B cell (primary cell): ENCODE results near the gene TRANK1. TPM values are rescaled to one million over a fixed set of nuclear protein-coding genes. Genes with fewer than 3 reads are reported as not detected.
"Not testable (repeated sequence)": the region's sequence is repeated elsewhere in the genome, so short reads cannot be mapped to it uniquely, and the experiment has no call there.

Experiments used
- ATAC-seq: fragments of 200-7000 bp; cut with Tn5 transposase; one replicate; pipeline ENCODE4 v1.10.0; 2021; ENCODE audit warnings: low read depth, mild to moderate bottlenecking, moderate number of reproducible peaks, moderate library complexity
- CTCF ChIA-PET: fragments of 350-600 bp; sonication (Branson Sonifier 250); formaldehyde crosslinking; loops from one replicate; lab custom pipeline; 2021; ENCODE audit warnings: antibody characterized with exemption, inconsistent platforms; lab: Charles Lee
- POLR2A ChIA-PET: fragments of 350-600 bp; sonication (Branson Sonifier 250); formaldehyde crosslinking; loops from one replicate; lab custom pipeline; 2021; ENCODE audit warnings: antibody characterized with exemption; lab: Charles Lee
- DNase-seq: peaks from one replicate; pipeline ENCODE4 v3.0.0; 2013
- H2AFZ ChIP-seq: 2 replicates; pipeline ENCODE4 v1.6.1; 2012; ENCODE audit warnings: mild to moderate bottlenecking, low read depth, low read length; ENCODE audit not compliant: insufficient read depth, poor library complexity, severe bottlenecking
- H3K27ac ChIP-seq, 2 donors: 1 replicate in 1 of 2; 2 replicates in 1 of 2; pipeline ENCODE4 v1.5.1; 2012 to 2013; ENCODE audit warnings: low read length in 2 of 2, mild to moderate bottlenecking in 2 of 2, moderate library complexity in 1 of 2
- H3K27me3 ChIP-seq, 4 experiments: fragments of 200-600 bp in 1 of 4; sonication (generic) in 1 of 4; replicated peaks in 1 of 4; 1 replicate in 2 of 4; 2 replicates in 2 of 4; pipeline versions ENCODE4 v1.6.1 to v1.7.0; 2013 to 2016; ENCODE audit warnings: low read length in 3 of 4, mild to moderate bottlenecking in 2 of 4, mixed read lengths in 1 of 4, moderate library complexity in 1 of 4; ENCODE audit not compliant: insufficient read depth in 4 of 4, control insufficient read depth in 3 of 4; ENCODE audit errors: control extremely low read depth in 1 of 4
- H3K36me3 ChIP-seq, 2 experiments: replicated peaks in 1 of 2; 1 replicate in 1 of 2; 2 replicates in 1 of 2; pipeline versions ENCODE4 v1.6.1 to v1.7.1; 2013; ENCODE audit warnings: low read length in 1 of 2; ENCODE audit not compliant: insufficient read depth in 2 of 2, control insufficient read depth in 1 of 2; ENCODE audit errors: control extremely low read depth in 1 of 2, extremely low read depth in 1 of 2
- H3K4me1 ChIP-seq, 2 donors: fragments of 200-600 bp in 1 of 2; sonication (generic) in 1 of 2; 1 replicate in 1 of 2; 2 replicates in 1 of 2; pipeline versions ENCODE4 v1.5.1 to v1.6.1; 2013 to 2017; ENCODE audit warnings: low read length in 2 of 2; ENCODE audit not compliant: control insufficient read depth in 2 of 2, insufficient read depth in 2 of 2
- H3K4me2 ChIP-seq: replicated peaks from 2 replicates; pipeline ENCODE3; 2012; ENCODE audit warnings: mild to moderate bottlenecking, low read depth, low read length; ENCODE audit not compliant: poor library complexity, severe bottlenecking
- H3K4me3 ChIP-seq, 5 experiments: fragments of 200-600 bp in 1 of 5; sonication (generic) in 1 of 5; 1 replicate in 3 of 5; 2 replicates in 2 of 5; pipeline versions ENCODE4 v1.5.1 to v1.7.0; 2011 to 2016; ENCODE audit warnings: low read length in 4 of 5, mild to moderate bottlenecking in 4 of 5, low read depth in 2 of 5, control low read depth in 1 of 5, moderate library complexity in 1 of 5; ENCODE audit not compliant: insufficient read depth in 1 of 5; ENCODE audit errors: control extremely low read depth in 1 of 5, extremely low read depth in 1 of 5
- H3K79me2 ChIP-seq: fragments of 200-600 bp; sonication (generic); one replicate; pipeline ENCODE4 v1.6.0; 2016; ENCODE audit warnings: low read length; ENCODE audit not compliant: control insufficient read depth, insufficient read depth
- H3K9ac ChIP-seq: fragments of 200-600 bp; sonication (generic); 2 replicates; pipeline ENCODE4 v1.6.1; 2017; ENCODE audit warnings: mild to moderate bottlenecking, low read length, moderate library complexity
- H3K9me3 ChIP-seq, 3 donors: one replicate each; pipeline versions ENCODE4 v1.6.1 to v1.7.1; 2013; ENCODE audit warnings: low read length in 2 of 3; ENCODE audit not compliant: control insufficient read depth in 2 of 3, insufficient read depth in 1 of 3; ENCODE audit errors: control extremely low read depth in 1 of 3
- H4K20me1 ChIP-seq: 2 replicates; pipeline ENCODE4 v1.6.0; 2012; ENCODE audit warnings: mild to moderate bottlenecking, low read length; ENCODE audit not compliant: insufficient read depth, control insufficient read depth, poor library complexity, severe bottlenecking
- H3K27ac Mint-ChIP-seq: one replicate; pipeline ENCODE4 v1.8.0; 2021; ENCODE audit warnings: mixed read lengths
- H3K27me3 Mint-ChIP-seq: one replicate; pipeline ENCODE4 v1.8.0; 2021; ENCODE audit warnings: mixed read lengths
- H3K4me1 Mint-ChIP-seq: one replicate; pipeline ENCODE4 v1.8.0; 2021; ENCODE audit warnings: mixed read lengths
- H3K4me3 Mint-ChIP-seq: one replicate; pipeline ENCODE4 v1.8.0; 2021; ENCODE audit warnings: mixed read lengths
- H3K9me3 Mint-ChIP-seq: one replicate; pipeline ENCODE4 v1.8.0; 2022; ENCODE audit warnings: mixed read lengths; ENCODE audit not compliant: insufficient read depth
- EZH2 ChIP-seq: IDR thresholded peaks from 2 replicates; pipeline ENCODE4 v1.6.1; 2012; ENCODE audit warnings: borderline replicate concordance, low read depth, mild to moderate bottlenecking, moderate library complexity, low read length; ENCODE audit not compliant: insufficient read depth, poor library complexity, severe bottlenecking
- whole genome bisulfite sequencing: methylation state at CpG from one replicate; pipeline ENCODE4 v1.1.5; 2013; ENCODE audit warnings: missing lambda C conversion rate; ENCODE audit not compliant: insufficient coverage; 5-methylcytosine and 5-hydroxymethylcytosine counted together
- intact Hi-C: fragments of 100-400 bp; cut with micrococcal nuclease; formaldehyde crosslinking; loops from one replicate; pipeline ENCODE4 v1.10.0; 2022
- polyA plus RNA-seq: library from polyadenylated mRNA; depleted of rRNA; stranded (reverse); fragments of >200 nt; gene quantifications from 2 replicates; pipeline ENCODE4 v1.2.3, GENCODE V29; 2012
- total RNA-seq, 2 donors: library from RNA; stranded (reverse); fragments of 120-200 nt in 1 of 2; gene quantifications; 1 replicate in 1 of 2; 2 replicates in 1 of 2; pipeline versions ENCODE4 v1.2.3 to v1.2.4, GENCODE V29; 2013 to 2022
- TF ChIP-seq, protein P1 (sequence below): fragments of 200-600 bp; IDR thresholded peaks from one replicate; pipeline ENCODE4 v1.8.0; 2022; ENCODE audit warnings: antibody characterized with exemption, mild to moderate bottlenecking

Gene TRANK1
- total and polyA plus RNA-seq, 2 donors (not counting 1 experiment from before 2014, with no cell fraction given) = 20.8 to 147 TPM

DNA sequence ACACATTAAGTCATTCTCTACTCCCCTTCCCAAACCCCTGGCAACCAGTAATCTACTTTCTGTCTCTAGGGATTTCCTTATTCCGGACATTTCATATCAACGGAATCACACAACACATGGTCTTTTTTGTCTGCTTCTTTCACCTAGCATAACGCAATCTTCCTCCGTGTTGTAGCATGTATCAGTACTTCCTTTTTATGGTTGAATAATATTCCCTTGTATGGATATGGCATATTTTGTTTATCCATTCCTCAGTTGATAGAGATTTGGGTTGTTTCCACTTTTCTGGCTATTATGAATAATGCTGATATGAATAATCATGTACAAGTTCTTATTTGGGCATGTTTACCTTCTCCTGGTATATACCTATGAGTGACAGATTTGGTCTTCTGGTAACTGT is 63.1 kb downstream of the TRANK1 start:
- H3K9me3 Mint-ChIP-seq = no peaks in the 10 kb centered on the region
- CTCF ChIA-PET = interaction anchor here (1.1 to 1.3 kb wide), 2 partner anchors 14 to 77 kb away, joined by 3 to 5 read pairs; no protein-coding TSS in a partner anchor

GRCh38 chr3:36879842-36880241 is 65.0 kb downstream of the TRANK1 start:
- H3K4me1 Mint-ChIP-seq = peaks cover 57% of the 10 kb centered on the region
- H3K4me3 ChIP-seq, H3K9ac ChIP-seq, H3K27ac Mint-ChIP-seq, DNase-seq, H3K9me3 Mint-ChIP-seq, H3K27me3 ChIP-seq, ATAC-seq, H3K4me3 Mint-ChIP-seq, H4K20me1 ChIP-seq, H3K4me2 ChIP-seq, H3K9me3 ChIP-seq, H3K27me3 Mint-ChIP-seq, H3K27ac ChIP-seq, intact Hi-C loops, POLR2A ChIA-PET, H2AFZ ChIP-seq: not testable (repeated sequence)
- H3K79me2 ChIP-seq = peaks cover 29% of the 10 kb centered on the region
- CTCF ChIA-PET = interaction anchor here (5.9 kb wide), 1 partner anchor 79 kb away, joined by 38 read pairs; no protein-coding TSS in a partner anchor
- peaks cover 8 to 23% of the 10 kb centered on the region in 2 experiments for H3K36me3 ChIP-seq
- H3K4me1 ChIP-seq = peaks cover 21 to 25% of the 10 kb centered on the region in 2 donors
- WGBS = 100% methylated on average over 1 of the region's 1 CpG

More for the DNA sequence above, 63.1 kb downstream of the TRANK1 start:
- no peak overlapping the region for H3K4me3 Mint-ChIP-seq
- H3K36me3 ChIP-seq = peaks cover 13 to 36% of the 10 kb centered on the region in 2 experiments
- peaks cover 40% of the 10 kb centered on the region for H3K4me1 Mint-ChIP-seq
- H3K27me3 Mint-ChIP-seq = no peaks in the 10 kb centered on the region
- 100% methylated on average over 1 of the region's 4 CpGs for WGBS
- no peak for DNase-seq
- no peak overlapping the region for H3K4me3 ChIP-seq
- H3K27me3 ChIP-seq = no peaks in the 10 kb centered on the region
- ATAC-seq = no peak
- H3K9me3 ChIP-seq = peaks cover 0 to 4% (median 0%) of the 10 kb centered on the region in 3 donors
- no peak for TF ChIP-seq EZH2
- TF ChIP-seq, protein P1, sequence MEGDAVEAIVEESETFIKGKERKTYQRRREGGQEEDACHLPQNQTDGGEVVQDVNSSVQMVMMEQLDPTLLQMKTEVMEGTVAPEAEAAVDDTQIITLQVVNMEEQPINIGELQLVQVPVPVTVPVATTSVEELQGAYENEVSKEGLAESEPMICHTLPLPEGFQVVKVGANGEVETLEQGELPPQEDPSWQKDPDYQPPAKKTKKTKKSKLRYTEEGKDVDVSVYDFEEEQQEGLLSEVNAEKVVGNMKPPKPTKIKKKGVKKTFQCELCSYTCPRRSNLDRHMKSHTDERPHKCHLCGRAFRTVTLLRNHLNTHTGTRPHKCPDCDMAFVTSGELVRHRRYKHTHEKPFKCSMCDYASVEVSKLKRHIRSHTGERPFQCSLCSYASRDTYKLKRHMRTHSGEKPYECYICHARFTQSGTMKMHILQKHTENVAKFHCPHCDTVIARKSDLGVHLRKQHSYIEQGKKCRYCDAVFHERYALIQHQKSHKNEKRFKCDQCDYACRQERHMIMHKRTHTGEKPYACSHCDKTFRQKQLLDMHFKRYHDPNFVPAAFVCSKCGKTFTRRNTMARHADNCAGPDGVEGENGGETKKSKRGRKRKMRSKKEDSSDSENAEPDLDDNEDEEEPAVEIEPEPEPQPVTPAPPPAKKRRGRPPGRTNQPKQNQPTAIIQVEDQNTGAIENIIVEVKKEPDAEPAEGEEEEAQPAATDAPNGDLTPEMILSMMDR = no peak
- peaks cover 11 to 12% of the 10 kb centered on the region in 2 donors for H3K4me1 ChIP-seq
- intact Hi-C loops = no loop called here
- no peaks in the 10 kb centered on the region for H4K20me1 ChIP-seq
- no peak overlapping the region for H2AFZ ChIP-seq
- H3K27ac ChIP-seq = peak overlapping the region in 1 of 2 donors; percentile 0
- POLR2A ChIA-PET = no interaction called here
- peaks cover 42% of the 10 kb centered on the region for H3K79me2 ChIP-seq
- no peak overlapping the region for H3K9ac ChIP-seq
- H3K27ac Mint-ChIP-seq = peak overlapping the region; percentile 69
- no peak overlapping the region for H3K4me2 ChIP-seq
